HepG2 (cell line): ENCODE measurements around the gene ELL. TPM values are rescaled to one million over a fixed set of nuclear protein-coding genes. Genes with fewer than 3 reads are reported as not detected.

Source experiments
- CAMTA2 ChIP-seq: sonication (generic); formaldehyde crosslinking; IDR thresholded peaks from 2 replicates; pipeline ENCODE4 v1.4.0; 2020; ENCODE audit warnings: mild to moderate bottlenecking, missing genetic modification reagents, borderline replicate concordance
- EED ChIP-seq: sonication (generic); formaldehyde crosslinking; IDR thresholded peaks from 2 replicates; pipeline ENCODE4 v1.5.0; 2020; ENCODE audit warnings: mild to moderate bottlenecking, missing genetic modification reagents
- FOXM1 ChIP-seq: sonication (generic); formaldehyde crosslinking; IDR thresholded peaks from 2 replicates; pipeline ENCODE4 v1.5.0; 2020; ENCODE audit warnings: missing genetic modification reagents
- HDAC6 ChIP-seq: fragments of 200-600 bp; sonication (generic); IDR thresholded peaks from 2 replicates; pipeline ENCODE4 v1.7.0; 2017; ENCODE audit warnings: mild to moderate bottlenecking, antibody characterized with exemption, low read length, low read depth
- HOXA9 ChIP-seq: sonication (generic); formaldehyde crosslinking; IDR thresholded peaks from 2 replicates; pipeline ENCODE4 v1.8.1; 2022; ENCODE audit warnings: missing genetic modification reagents, mild to moderate bottlenecking, moderate library complexity, borderline replicate concordance
- MED13 ChIP-seq: sonication (generic); formaldehyde crosslinking; IDR thresholded peaks from 2 replicates; pipeline ENCODE4 v1.5.0; 2020; ENCODE audit warnings: missing genetic modification reagents
- MTA1 ChIP-seq: sonication (generic); formaldehyde crosslinking; IDR thresholded peaks from 2 replicates; pipeline ENCODE4 v1.4.0; 2020; ENCODE audit warnings: missing genetic modification reagents, mild to moderate bottlenecking, borderline replicate concordance
- NR3C1 ChIP-seq: sonication (generic); formaldehyde crosslinking; IDR thresholded peaks from 2 replicates; pipeline ENCODE4 v1.4.0; 2020; ENCODE audit warnings: missing genetic modification reagents
- POGZ ChIP-seq: sonication (generic); formaldehyde crosslinking; IDR thresholded peaks from 2 replicates; pipeline ENCODE4 v1.4.0; 2020; ENCODE audit warnings: mild to moderate bottlenecking, missing genetic modification reagents
- POLR2AphosphoS2 ChIP-seq: IDR thresholded peaks from 2 replicates; pipeline ENCODE4 v1.6.1; 2011; ENCODE audit warnings: low read depth, low read length, improper control_type of control experiment
- RCOR2 ChIP-seq: IDR thresholded peaks from 2 replicates; pipeline ENCODE4 v1.6.1; 2016; ENCODE audit warnings: missing biosample characterization, missing genetic modification reagents
- WIZ ChIP-seq: sonication (generic); formaldehyde crosslinking; IDR thresholded peaks from 2 replicates; pipeline ENCODE4 v1.5.1; 2020; ENCODE audit warnings: mild to moderate bottlenecking, missing genetic modification reagents
- ZBTB20 ChIP-seq: sonication (generic); formaldehyde crosslinking; IDR thresholded peaks from 2 replicates; pipeline ENCODE4 v1.8.1; 2023; ENCODE audit warnings: missing genetic modification reagents, low read depth, mild to moderate bottlenecking, borderline replicate concordance
- ZFP82 ChIP-seq: sonication (generic); formaldehyde crosslinking; IDR thresholded peaks from 2 replicates; pipeline ENCODE4 v1.5.1; 2020; ENCODE audit warnings: mild to moderate bottlenecking, missing genetic modification reagents, borderline replicate concordance
- ZNF318 ChIP-seq: sonication (generic); formaldehyde crosslinking; IDR thresholded peaks from 2 replicates; pipeline ENCODE4 v1.4.0; 2020; ENCODE audit warnings: mild to moderate bottlenecking, missing genetic modification reagents
- ZNF446 ChIP-seq: sonication (generic); formaldehyde crosslinking; IDR thresholded peaks from 2 replicates; pipeline ENCODE4 v1.5.0; 2020; ENCODE audit warnings: mild to moderate bottlenecking, missing genetic modification reagents
- ZNF484 ChIP-seq: sonication (generic); formaldehyde crosslinking; IDR thresholded peaks from 2 replicates; pipeline ENCODE4 v1.5.1; 2020; ENCODE audit warnings: mild to moderate bottlenecking, low read depth, missing genetic modification reagents, borderline replicate concordance
- ZNF552 ChIP-seq: sonication (generic); formaldehyde crosslinking; IDR thresholded peaks from 2 replicates; pipeline ENCODE4 v1.9.0; 2022; ENCODE audit warnings: missing genetic modification reagents, mild to moderate bottlenecking, borderline replicate concordance
- ZNF577 ChIP-seq: sonication (generic); formaldehyde crosslinking; IDR thresholded peaks from 2 replicates; pipeline ENCODE4 v1.4.0; 2020; ENCODE audit warnings: mild to moderate bottlenecking, low read depth, missing genetic modification reagents, borderline replicate concordance
- ZNF709 ChIP-seq: sonication (generic); formaldehyde crosslinking; IDR thresholded peaks from 2 replicates; pipeline ENCODE4 v1.5.0; 2020; ENCODE audit warnings: mild to moderate bottlenecking, missing genetic modification reagents
- ZNF710 ChIP-seq: sonication (generic); formaldehyde crosslinking; IDR thresholded peaks from 2 replicates; pipeline ENCODE4 v1.5.0; 2020; ENCODE audit warnings: mild to moderate bottlenecking, missing genetic modification reagents, borderline replicate concordance
- ZSCAN31 ChIP-seq: sonication (generic); formaldehyde crosslinking; IDR thresholded peaks from 2 replicates; pipeline ENCODE4 v1.5.0; 2020; ENCODE audit warnings: low read depth, mild to moderate bottlenecking, missing genetic modification reagents
- polyA plus RNA-seq, 8 experiments: library from polyadenylated mRNA; depleted of rRNA in 3 of 8; stranded (reverse) in 7 of 8; unstranded in 1 of 8; fragments of >200 nt; fragmentation: Illumina TruSeq in 4 of 8; extraction: Trizol in 4 of 8; gene quantifications; 2 replicates each; pipeline versions ENCODE4 v1.2.1 to v1.2.3, GENCODE V29; 2011 to 2016; ENCODE audit warnings: low read depth in 4 of 8, missing spikeins in 1 of 8, mixed read lengths in 1 of 8; ENCODE audit not compliant: insufficient read depth in 1 of 8
- total RNA-seq, 5 experiments: library from RNA; depleted of rRNA; stranded (reverse); fragments of >200 nt; fragmentation: Illumina TruSeq; extraction: Trizol; gene quantifications; 2 replicates each; pipeline ENCODE4 v1.2.3, GENCODE V29; 2016; ENCODE audit warnings: low read depth in 1 of 5

The ELL gene
- total and polyA plus RNA-seq, 2 of the 13 experiments (the other 11 are each of a cell fraction or from before 2014, with no cell fraction given) = 3.7 to 5.4 TPM

- TF ChIP-seq ZNF318 (CRISPR knock-in tag) = no peak
- no peak for TF ChIP-seq HOXA9
- no peak for TF ChIP-seq ZNF552 (CRISPR knock-in tag)
- TF ChIP-seq RCOR2 (CRISPR knock-in tag) = no peak
- no peak for TF ChIP-seq WIZ (CRISPR knock-in tag)
- no peak for TF ChIP-seq ZNF446 (CRISPR knock-in tag)
- TF ChIP-seq ZNF484 (CRISPR knock-in tag) = no peak
- TF ChIP-seq FOXM1 (CRISPR knock-in tag) = no peak
- no peak for TF ChIP-seq ZBTB20 (CRISPR knock-in tag)
- no peak for TF ChIP-seq NR3C1 (CRISPR knock-in tag)
- TF ChIP-seq HDAC6 = no peak
- no peak for TF ChIP-seq MTA1 (CRISPR knock-in tag)
- TF ChIP-seq ZNF709 (CRISPR knock-in tag) = no peak
- TF ChIP-seq ZFP82 (CRISPR knock-in tag) = no peak
- no peak; the same call in 1 of the 2 replicates for TF ChIP-seq ZNF710 (CRISPR knock-in tag)
- 0 out of 2 replicates have a peak, but pooled peaks have one; percentile 18 for TF ChIP-seq MED13 (CRISPR knock-in tag)
- TF ChIP-seq ZNF577 (CRISPR knock-in tag) = no peak
- 0 out of 2 replicates have a peak, but pooled peaks have one; percentile 35 for TF ChIP-seq EED (CRISPR knock-in tag)
- TF ChIP-seq POGZ (CRISPR knock-in tag) = no peak
- no peak for TF ChIP-seq CAMTA2 (CRISPR knock-in tag)
- no peak for TF ChIP-seq POLR2AphosphoS2
- no peak for TF ChIP-seq ZSCAN31 (CRISPR knock-in tag)
These were observed 105.1 kb downstream of the ELL start (continued) for GRCh38 chr19:18416778-18417249.
